H7 (cell line): ENCODE measurements around the gene EVL. TPM values are rescaled to one million over a fixed set of nuclear protein-coding genes. Genes with fewer than 3 reads are reported as not detected.
A peak's percentile ranks its signal among the peaks of the same experiment; 100 is the strongest.

Experiments
- DNase-seq: peaks from one replicate; pipeline ENCODE4 v3.0.0; 2012
- H3K27me3 ChIP-seq: 2 replicates; pipeline ENCODE4 v1.6.0; 2011; ENCODE audit warnings: mild to moderate bottlenecking, low read length; ENCODE audit not compliant: control insufficient read depth, insufficient read depth
- H3K36me3 ChIP-seq: replicated peaks from 2 replicates; pipeline ENCODE4 v1.5.1; 2011; ENCODE audit warnings: low read length; ENCODE audit not compliant: control insufficient read depth, insufficient read depth
- H3K4me3 ChIP-seq: 2 replicates; pipeline ENCODE4 v1.5.1; 2011; ENCODE audit warnings: low read depth, mild to moderate bottlenecking, control low read depth, low read length, moderate library complexity; ENCODE audit not compliant: insufficient read depth
- total RNA-seq: library from RNA; depleted of rRNA; stranded (reverse); fragments of >200 nt; shearing (Covaris generic); gene quantifications from 2 replicates; pipeline ENCODE4 v1.2.3, GENCODE V29; 2014

EVL gene
- total RNA-seq, 1 experiment from 2014 or later, result 38.9 TPM

DNA sequence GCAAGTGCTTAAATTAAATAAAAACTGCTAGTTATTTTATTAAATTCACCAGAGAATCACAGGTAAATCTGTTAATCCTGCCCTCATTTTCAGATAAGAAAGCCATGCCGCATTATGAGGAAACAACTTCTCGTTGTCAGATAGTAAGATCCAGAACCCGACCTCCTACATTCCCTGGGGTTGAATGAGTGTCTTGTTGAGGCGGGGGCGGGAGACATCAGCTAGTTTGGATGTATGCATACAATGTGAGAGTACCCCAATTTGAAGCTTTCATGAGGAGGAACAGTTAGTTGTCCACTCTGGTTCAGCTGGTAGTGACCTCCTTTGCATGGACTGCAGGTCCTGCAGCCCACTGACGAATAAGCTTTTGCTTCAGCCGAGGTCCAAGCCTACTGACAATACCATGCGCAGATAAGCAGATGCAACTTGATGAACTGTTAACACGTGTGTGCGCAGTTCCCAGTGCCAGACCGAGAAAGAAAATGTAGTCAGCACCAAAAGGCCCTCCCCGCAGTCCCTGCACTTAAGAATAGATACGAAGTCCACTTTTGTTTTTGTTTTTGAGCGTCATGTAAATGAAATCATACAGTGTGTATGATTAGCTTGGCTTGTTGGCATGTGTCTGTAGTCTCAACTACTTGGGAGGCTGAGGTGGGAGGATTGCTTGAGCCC is 34.9 kb downstream of the EVL start:
- Histone ChIP-seq H3K4me3 (no peak overlapping the region), H3K36me3 (no peaks in the 10 kb centered on the region; the same call in 1 of the 2 replicates), H3K27me3 (no peaks in the 10 kb centered on the region)
- no peak for DNase-seq

- no peak overlapping the region for H3K4me3 ChIP-seq
- DNase-seq, result peak; percentile 48
- no peaks in the 10 kb centered on the region; the same call in none of the 2 replicates for H3K36me3 ChIP-seq
- H3K27me3 ChIP-seq, result no peaks in the 10 kb centered on the region
Observed at GRCh38 chr14:100102156-100102785, 37.0 kb downstream of the EVL start.

- no peak overlapping the region for H3K4me3 ChIP-seq
- DNase-seq, result no peak
- H3K27me3 ChIP-seq, result no peaks in the 10 kb centered on the region
- H3K36me3 ChIP-seq, result no peaks in the 10 kb centered on the region; the same call in 1 of the 2 replicates
Observed at GRCh38 chr14:100103250-100104005, 38.2 kb downstream of the EVL start.

DNA sequence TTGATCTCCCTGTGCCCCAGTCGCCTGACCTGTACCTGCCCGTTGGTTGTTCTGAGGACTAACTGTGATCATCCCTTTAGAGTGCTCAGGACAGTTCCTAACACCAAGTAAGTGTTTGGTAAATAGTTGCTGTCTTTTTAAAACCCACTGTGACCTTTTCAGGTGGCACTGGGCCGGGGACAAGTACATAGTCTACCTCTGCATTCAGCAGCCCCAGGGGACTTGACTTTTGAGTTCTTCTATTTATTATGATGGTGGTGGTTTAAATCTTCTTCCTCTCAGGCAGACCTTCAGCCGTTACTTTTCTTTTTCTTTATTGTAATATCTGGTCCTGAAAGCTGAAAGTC is 38.8 kb downstream of the EVL start:
- no peaks in the 10 kb centered on the region for H3K27me3 ChIP-seq
- H3K4me3 ChIP-seq, result no peak overlapping the region
- no peaks in the 10 kb centered on the region; the same call in 1 of the 2 replicates for H3K36me3 ChIP-seq
- DNase-seq, result no peak

DNA sequence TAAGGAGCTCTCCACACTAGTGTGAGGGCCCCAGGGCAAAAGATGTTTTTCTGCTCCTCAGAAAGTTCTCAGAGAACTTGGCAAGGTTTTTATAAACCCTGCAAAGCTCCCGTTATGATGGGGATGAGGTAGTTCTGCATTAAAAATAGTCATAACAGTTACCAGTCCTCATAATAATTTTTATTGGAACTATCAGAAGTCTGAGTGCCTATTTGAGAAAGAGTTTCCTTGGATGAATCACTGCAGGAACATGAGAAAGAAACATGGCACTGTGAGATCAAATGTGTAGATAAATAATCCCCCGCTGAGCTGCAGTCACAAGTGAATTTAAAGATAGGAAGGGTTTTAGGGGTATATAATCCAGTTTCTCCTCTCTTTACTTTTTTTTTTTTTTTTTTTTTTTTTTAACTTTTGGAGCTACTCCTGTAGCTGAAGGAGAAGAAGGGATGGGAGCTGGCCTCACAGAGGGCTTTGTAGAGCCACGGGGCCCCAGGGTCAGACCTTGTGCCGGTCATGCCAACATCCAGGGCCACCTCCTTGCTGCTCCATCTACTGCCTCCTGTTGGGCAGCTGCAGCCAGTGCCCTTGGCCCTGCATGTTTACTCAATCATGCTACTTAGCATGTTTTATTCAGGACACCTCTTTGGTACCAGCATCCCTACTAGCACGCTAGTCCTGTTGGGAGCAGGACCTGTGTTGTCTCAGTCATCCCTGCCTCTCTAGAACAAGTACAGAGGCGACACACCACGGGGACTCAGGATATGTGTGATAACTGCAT is 39.5 kb downstream of the EVL start:
- no peak for DNase-seq
- H3K27me3 ChIP-seq, result no peaks in the 10 kb centered on the region
- H3K4me3 ChIP-seq, result no peak overlapping the region
- no peaks in the 10 kb centered on the region; the same call in 1 of the 2 replicates for H3K36me3 ChIP-seq

GRCh38 chr14:100105357-100106169 is 40.3 kb downstream of the EVL start:
- no peaks in the 10 kb centered on the region for H3K27me3 ChIP-seq
- H3K36me3 ChIP-seq, result no peaks in the 10 kb centered on the region; the same call in 1 of the 2 replicates
- no peak overlapping the region for H3K4me3 ChIP-seq
- no peak for DNase-seq

DNA sequence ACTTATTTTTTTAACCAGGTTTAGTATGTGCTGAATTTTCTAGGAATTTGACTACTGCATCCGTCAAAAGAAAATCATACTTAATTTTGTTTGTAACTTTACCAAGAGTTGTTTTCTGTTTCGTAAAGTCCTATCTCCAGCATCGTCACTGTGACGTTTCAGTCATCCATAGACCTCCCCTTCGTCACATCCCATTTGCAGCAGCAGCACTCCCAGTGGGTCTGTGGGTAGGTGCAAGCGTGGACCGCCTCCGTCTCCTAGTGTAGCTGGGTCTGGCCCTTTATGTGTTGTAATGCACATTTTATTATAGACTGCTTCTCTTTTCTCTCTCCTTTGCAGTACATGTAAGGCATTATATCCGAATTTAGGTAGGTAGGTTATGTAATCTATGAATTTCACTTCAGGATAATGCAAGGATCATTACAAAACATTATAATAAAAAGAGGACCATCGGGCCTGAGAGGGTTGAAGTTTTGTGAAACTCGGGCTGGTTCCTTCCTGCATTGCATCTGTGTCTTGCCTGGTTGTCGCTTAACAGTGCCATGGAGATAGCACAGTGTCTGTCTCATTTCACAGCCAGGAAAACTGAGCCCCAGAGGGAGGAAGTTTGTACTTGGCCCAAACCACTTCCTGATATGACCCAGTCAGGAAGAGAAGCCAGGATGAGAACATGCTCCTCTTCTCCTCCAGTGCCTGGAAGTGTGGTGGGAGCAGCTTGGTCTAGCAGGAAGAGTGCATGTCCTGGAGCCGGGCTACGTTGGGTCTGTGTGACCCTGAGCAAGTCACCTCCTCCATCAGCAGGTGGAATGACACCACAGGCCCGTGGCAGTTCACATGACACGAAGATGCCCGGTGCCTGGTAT is 41.3 kb downstream of the EVL start:
- no peak for DNase-seq

DNA sequence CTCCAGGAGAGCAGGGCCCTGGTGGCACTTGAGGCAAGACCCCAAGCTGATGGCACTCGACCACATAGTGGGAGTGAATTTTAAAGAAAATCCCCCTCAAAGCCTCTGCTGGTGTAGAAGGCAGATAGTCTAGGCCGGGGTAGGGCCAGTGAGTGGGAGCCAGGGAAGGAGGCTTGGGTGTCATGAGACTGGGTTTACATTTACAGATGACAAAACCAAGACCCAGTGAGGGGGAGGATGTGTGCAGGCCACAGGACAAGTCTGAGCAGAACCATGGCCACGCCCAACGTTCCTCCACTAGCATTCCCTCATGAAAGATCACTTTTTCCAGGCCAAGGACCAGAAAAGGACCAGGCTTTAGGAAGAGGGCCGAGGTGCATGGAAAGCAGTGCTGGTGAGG is 42.0 kb downstream of the EVL start:
- H3K4me3 ChIP-seq, result no peak overlapping the region
- DNase-seq, result no peak
- H3K27me3 ChIP-seq, result no peaks in the 10 kb centered on the region
- no peaks in the 10 kb centered on the region; the same call in 1 of the 2 replicates for H3K36me3 ChIP-seq

More for the DNA sequence above, 41.3 kb downstream of the EVL start:
- no peak overlapping the region for H3K4me3 ChIP-seq
- no peaks in the 10 kb centered on the region; the same call in 1 of the 2 replicates for H3K36me3 ChIP-seq
- H3K27me3 ChIP-seq, result no peaks in the 10 kb centered on the region

GRCh38 chr14:100108042-100108825 is 43.0 kb downstream of the EVL start:
- Histone ChIP-seq H3K36me3 (no peaks in the 10 kb centered on the region; the same call in 1 of the 2 replicates), H3K27me3 (no peaks in the 10 kb centered on the region), H3K4me3 (no peak overlapping the region)
- DNase-seq, result peak; percentile 96

DNA sequence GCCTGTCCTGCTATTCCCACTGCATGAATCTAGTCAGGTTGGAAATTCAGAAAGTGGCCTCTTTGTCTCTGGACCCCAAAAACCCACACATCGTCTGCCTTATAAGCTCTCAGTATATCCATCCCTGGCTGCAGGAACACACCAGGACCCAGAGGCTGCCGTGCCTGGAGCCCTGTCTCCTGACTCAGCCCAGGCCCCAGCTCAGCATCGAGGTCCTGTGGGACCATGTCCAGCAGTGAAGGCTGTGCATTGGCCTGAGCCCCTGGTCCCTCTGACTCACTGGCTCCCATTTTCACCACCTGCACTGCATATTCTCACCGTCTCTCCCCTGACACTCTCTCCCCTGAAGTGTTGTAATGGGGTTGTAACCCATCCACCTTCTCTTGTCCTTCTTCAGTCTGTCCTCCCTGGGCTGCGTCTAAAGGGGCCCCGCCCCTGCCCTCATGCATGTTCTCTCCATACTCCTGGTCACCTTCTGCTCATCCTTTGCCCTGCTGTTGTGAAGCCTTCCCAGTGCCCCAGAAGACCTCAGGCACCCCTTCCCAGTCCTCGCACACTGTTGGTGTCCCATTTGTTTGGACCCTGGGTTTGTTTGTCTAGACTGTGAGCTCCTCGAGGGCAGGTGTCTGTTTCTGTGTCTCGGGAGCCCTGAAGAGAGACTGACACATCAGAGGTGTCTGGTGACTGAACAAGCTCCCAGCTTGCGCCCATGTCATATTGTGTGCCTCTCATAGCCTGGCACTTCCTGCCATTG is 43.8 kb downstream of the EVL start:
- Histone ChIP-seq H3K4me3 (no peak overlapping the region), H3K27me3 (no peaks in the 10 kb centered on the region), H3K36me3 (no peaks in the 10 kb centered on the region; the same call in 1 of the 2 replicates)
- no peak for DNase-seq

DNA sequence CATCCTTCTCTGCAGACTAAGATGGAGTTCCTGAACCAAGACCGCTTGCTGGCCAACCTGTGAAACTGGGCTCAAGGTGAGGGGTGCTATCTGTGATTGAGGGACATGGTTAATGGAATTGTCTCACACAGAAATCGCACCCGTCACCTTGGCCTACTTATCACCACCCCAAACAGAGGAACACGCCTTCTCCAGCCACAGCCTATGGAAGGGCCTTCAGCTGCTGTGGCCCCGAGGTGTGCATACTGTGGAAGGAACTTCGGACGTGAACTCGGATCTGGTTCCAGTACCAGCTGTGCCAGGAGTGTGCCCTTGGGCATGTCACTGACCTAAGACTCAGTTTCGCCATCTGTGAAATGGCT is 44.4 kb downstream of the EVL start:
- Histone ChIP-seq H3K27me3 (no peaks in the 10 kb centered on the region), H3K4me3 (no peak overlapping the region), H3K36me3 (no peaks in the 10 kb centered on the region; the same call in 1 of the 2 replicates)
- no peak for DNase-seq

DNA sequence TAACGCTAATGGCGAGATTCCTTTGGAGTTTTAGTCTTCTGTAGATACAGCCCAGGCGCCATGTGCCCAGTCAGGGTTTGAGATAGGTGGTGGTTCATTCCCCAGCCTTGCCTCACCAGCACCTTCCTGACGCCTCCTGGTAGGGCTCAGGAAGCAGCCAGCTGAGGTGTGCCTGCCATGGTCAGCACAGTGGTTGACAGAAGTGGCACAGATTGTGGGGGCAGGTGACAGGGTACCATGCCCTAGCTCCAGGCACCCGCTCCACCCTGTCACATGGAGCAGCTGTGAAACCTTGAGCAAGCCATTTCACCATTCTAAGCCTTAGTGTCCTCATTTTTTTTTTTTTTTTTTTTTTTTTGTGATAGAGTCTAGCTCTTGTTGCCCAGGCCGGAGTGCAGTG is 45.6 kb downstream of the EVL start:
- Histone ChIP-seq H3K27me3 (no peaks in the 10 kb centered on the region), H3K4me3 (no peak overlapping the region), H3K36me3 (no peaks in the 10 kb centered on the region; the same call in 1 of the 2 replicates)
- DNase-seq, result no peak
